GM12878 (cell line): Measurements from ENCODE around the gene ZC3H10. TPM values are rescaled to one million over a fixed set of nuclear protein-coding genes. Genes with fewer than 3 reads are reported as not detected.

Experiments used
- IRF4 ChIP-seq: IDR thresholded peaks from 2 replicates; pipeline ENCODE4 v1.6.1; 2011; ENCODE audit warnings: low read depth, low read length
- PAX8 ChIP-seq: fragments of 450-650 bp; IDR thresholded peaks from 2 replicates; pipeline ENCODE4 v1.6.1; 2017; ENCODE audit warnings: mild to moderate bottlenecking, moderate library complexity
- STAT1 ChIP-seq: fragments of 450-650 bp; conservative IDR thresholded peaks from 2 replicates; pipeline ENCODE4 v1.6.1; 2014; ENCODE audit warnings: antibody characterized with exemption, mild to moderate bottlenecking
- TAF1 ChIP-seq: IDR thresholded peaks from 2 replicates; pipeline ENCODE4 v1.6.1; 2011; ENCODE audit warnings: mild to moderate bottlenecking, low read depth, low read length, borderline replicate concordance
- ZNF384 ChIP-seq: IDR thresholded peaks from 2 replicates; pipeline ENCODE4 v1.6.1; 2012; ENCODE audit warnings: low read depth, mild to moderate bottlenecking, low read length, improper control_type of control experiment, borderline replicate concordance
- polyA plus RNA-seq, 11 experiments: library from polyadenylated mRNA; depleted of rRNA in 4 of 11; unstranded in 6 of 11; stranded (reverse) in 5 of 11; fragments of >200 nt; fragmentation: Nextera tagmentation in 4 of 11; fragmentation: Illumina TruSeq in 1 of 11; extraction: Ambion mirVana in 4 of 11; extraction: Trizol in 1 of 11; gene quantifications; 1 replicate in 1 of 11; 2 replicates in 10 of 11; pipeline versions ENCODE4 v1.2.1 to v1.2.3, GENCODE V29; 2011 to 2016; ENCODE audit warnings: inconsistent platforms in 2 of 11, missing spikeins in 2 of 11, low read depth in 1 of 11
- total RNA-seq, 4 experiments: library from RNA; depleted of rRNA in 3 of 4; stranded (reverse); fragments of >200 nt in 3 of 4; fragmentation: Illumina TruSeq in 1 of 4; extraction: Trizol in 1 of 4; gene quantifications; 2 replicates each; pipeline versions ENCODE4 v1.2.1 to v1.2.3, GENCODE V29; 2013 to 2021
- TF ChIP-seq, protein P1 (sequence below): fragments of 150-350 bp; IDR thresholded peaks from 2 replicates; pipeline ENCODE4 v1.6.1; 2016; ENCODE audit warnings: low read depth, low read length
- TF ChIP-seq, protein P2 (sequence below): fragments of 450-650 bp; formaldehyde crosslinking; IDR thresholded peaks from 2 replicates; pipeline ENCODE4 v1.5.0; 2022; ENCODE audit warnings: mild to moderate bottlenecking, missing genetic modification characterization
- TF ChIP-seq, protein P3 (sequence below): IDR thresholded peaks from 2 replicates; pipeline ENCODE4 v1.6.1; 2012; ENCODE audit warnings: mild to moderate bottlenecking, low read depth, low read length
- TF ChIP-seq, protein P4 (sequence below): fragments of 450-650 bp; formaldehyde crosslinking; IDR thresholded peaks from 2 replicates; pipeline ENCODE4 v1.4.0; 2022; ENCODE audit warnings: mild to moderate bottlenecking, moderate library complexity
- TF ChIP-seq, protein P5 (sequence below): fragments of 450-650 bp; IDR thresholded peaks from 2 replicates; pipeline ENCODE4 v1.6.1; 2017; ENCODE audit warnings: mild to moderate bottlenecking, low read depth, inconsistent platforms; ENCODE audit not compliant: poor library complexity, severe bottlenecking

Gene ZC3H10
- total and polyA plus RNA-seq, 10 of the 15 experiments (the other 5 are each of a cell fraction or from before 2014, with no cell fraction given): 0.56 to 6.4 (median 3.7) TPM

DNA sequence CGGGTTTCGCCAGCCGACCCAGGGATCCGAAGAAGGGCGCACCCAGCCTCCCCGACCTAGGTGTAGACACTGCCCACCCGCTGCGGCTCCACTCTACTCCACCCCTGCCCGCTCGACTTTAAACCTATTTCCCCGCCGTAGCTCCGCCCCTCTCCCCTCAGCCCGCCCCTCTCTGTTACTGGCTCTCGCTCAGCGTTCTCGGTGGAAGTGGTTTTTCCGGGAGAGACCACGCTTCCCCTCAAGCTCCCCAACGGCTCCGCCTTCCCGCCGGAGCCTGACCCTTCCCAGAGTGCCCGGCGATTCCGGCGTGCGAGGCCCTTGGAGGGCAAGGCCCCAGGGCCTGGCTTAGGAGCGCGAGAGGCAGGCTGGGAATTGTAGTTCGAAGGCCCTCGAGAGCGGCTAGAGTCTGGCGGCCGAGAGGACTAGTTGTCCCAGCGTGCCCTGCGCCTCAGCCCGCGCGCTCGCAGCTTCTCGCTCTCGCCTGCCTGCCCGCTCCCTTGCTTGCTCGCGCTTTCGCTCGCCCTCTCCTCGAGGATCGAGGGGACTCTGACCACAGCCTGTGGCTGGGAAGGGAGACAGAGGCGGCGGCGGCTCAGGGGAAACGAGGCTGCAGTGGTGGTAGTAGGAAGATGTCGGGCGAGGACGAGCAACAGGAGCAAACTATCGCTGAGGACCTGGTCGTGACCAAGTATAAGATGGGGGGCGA, 13.8 kb upstream of the ZC3H10 start, which contains the start of gene PA2G4 (continued):
- TF ChIP-seq, protein P1, sequence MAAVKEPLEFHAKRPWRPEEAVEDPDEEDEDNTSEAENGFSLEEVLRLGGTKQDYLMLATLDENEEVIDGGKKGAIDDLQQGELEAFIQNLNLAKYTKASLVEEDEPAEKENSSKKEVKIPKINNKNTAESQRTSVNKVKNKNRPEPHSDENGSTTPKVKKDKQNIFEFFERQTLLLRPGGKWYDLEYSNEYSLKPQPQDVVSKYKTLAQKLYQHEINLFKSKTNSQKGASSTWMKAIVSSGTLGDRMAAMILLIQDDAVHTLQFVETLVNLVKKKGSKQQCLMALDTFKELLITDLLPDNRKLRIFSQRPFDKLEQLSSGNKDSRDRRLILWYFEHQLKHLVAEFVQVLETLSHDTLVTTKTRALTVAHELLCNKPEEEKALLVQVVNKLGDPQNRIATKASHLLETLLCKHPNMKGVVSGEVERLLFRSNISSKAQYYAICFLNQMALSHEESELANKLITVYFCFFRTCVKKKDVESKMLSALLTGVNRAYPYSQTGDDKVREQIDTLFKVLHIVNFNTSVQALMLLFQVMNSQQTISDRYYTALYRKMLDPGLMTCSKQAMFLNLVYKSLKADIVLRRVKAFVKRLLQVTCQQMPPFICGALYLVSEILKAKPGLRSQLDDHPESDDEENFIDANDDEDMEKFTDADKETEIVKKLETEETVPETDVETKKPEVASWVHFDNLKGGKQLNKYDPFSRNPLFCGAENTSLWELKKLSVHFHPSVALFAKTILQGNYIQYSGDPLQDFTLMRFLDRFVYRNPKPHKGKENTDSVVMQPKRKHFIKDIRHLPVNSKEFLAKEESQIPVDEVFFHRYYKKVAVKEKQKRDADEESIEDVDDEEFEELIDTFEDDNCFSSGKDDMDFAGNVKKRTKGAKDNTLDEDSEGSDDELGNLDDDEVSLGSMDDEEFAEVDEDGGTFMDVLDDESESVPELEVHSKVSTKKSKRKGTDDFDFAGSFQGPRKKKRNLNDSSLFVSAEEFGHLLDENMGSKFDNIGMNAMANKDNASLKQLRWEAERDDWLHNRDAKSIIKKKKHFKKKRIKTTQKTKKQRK: no peak
- TF ChIP-seq TAF1: peak; percentile 60; the same call in 1 of the 2 replicates
- no peak for TF ChIP-seq PAX8
- 0 out of 2 replicates have a peak, but pooled peaks have one; percentile 2 for TF ChIP-seq IRF4
- TF ChIP-seq, protein P2, sequence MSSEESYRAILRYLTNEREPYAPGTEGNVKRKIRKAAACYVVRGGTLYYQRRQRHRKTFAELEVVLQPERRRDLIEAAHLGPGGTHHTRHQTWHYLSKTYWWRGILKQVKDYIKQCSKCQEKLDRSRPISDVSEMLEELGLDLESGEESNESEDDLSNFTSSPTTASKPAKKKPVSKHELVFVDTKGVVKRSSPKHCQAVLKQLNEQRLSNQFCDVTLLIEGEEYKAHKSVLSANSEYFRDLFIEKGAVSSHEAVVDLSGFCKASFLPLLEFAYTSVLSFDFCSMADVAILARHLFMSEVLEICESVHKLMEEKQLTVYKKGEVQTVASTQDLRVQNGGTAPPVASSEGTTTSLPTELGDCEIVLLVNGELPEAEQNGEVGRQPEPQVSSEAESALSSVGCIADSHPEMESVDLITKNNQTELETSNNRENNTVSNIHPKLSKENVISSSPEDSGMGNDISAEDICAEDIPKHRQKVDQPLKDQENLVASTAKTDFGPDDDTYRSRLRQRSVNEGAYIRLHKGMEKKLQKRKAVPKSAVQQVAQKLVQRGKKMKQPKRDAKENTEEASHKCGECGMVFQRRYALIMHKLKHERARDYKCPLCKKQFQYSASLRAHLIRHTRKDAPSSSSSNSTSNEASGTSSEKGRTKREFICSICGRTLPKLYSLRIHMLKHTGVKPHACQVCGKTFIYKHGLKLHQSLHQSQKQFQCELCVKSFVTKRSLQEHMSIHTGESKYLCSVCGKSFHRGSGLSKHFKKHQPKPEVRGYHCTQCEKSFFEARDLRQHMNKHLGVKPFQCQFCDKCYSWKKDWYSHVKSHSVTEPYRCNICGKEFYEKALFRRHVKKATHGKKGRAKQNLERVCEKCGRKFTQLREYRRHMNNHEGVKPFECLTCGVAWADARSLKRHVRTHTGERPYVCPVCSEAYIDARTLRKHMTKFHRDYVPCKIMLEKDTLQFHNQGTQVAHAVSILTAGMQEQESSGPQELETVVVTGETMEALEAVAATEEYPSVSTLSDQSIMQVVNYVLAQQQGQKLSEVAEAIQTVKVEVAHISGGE (CRISPR knock-in tag): no peak
- no peak for TF ChIP-seq ZNF384
- TF ChIP-seq, protein P3, sequence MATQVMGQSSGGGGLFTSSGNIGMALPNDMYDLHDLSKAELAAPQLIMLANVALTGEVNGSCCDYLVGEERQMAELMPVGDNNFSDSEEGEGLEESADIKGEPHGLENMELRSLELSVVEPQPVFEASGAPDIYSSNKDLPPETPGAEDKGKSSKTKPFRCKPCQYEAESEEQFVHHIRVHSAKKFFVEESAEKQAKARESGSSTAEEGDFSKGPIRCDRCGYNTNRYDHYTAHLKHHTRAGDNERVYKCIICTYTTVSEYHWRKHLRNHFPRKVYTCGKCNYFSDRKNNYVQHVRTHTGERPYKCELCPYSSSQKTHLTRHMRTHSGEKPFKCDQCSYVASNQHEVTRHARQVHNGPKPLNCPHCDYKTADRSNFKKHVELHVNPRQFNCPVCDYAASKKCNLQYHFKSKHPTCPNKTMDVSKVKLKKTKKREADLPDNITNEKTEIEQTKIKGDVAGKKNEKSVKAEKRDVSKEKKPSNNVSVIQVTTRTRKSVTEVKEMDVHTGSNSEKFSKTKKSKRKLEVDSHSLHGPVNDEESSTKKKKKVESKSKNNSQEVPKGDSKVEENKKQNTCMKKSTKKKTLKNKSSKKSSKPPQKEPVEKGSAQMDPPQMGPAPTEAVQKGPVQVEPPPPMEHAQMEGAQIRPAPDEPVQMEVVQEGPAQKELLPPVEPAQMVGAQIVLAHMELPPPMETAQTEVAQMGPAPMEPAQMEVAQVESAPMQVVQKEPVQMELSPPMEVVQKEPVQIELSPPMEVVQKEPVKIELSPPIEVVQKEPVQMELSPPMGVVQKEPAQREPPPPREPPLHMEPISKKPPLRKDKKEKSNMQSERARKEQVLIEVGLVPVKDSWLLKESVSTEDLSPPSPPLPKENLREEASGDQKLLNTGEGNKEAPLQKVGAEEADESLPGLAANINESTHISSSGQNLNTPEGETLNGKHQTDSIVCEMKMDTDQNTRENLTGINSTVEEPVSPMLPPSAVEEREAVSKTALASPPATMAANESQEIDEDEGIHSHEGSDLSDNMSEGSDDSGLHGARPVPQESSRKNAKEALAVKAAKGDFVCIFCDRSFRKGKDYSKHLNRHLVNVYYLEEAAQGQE: no peak
- TF ChIP-seq STAT1: 0 out of 2 replicates have a peak, but pooled peaks have one; percentile 20
- TF ChIP-seq, protein P4, sequence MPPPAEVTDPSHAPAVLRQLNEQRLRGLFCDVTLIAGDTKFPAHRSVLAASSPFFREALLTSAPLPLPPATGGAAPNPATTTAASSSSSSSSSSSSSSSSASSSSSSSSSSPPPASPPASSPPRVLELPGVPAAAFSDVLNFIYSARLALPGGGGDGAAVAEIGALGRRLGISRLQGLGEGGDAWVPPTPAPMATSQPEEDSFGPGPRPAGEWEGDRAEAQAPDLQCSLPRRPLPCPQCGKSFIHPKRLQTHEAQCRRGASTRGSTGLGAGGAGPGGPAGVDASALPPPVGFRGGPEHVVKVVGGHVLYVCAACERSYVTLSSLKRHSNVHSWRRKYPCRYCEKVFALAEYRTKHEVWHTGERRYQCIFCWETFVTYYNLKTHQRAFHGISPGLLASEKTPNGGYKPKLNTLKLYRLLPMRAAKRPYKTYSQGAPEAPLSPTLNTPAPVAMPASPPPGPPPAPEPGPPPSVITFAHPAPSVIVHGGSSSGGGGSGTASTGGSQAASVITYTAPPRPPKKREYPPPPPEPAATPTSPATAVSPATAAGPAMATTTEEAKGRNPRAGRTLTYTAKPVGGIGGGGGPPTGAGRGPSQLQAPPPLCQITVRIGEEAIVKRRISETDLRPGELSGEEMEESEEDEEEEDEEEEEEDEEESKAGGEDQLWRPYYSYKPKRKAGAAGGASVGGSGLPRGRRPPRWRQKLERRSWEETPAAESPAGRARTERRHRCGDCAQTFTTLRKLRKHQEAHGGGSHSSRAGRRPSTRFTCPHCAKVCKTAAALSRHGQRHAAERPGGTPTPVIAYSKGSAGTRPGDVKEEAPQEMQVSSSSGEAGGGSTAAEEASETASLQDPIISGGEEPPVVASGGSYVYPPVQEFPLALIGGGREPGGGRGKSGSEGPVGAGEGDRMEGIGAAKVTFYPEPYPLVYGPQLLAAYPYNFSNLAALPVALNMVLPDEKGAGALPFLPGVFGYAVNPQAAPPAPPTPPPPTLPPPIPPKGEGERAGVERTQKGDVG: no peak
- TF ChIP-seq, protein P5, sequence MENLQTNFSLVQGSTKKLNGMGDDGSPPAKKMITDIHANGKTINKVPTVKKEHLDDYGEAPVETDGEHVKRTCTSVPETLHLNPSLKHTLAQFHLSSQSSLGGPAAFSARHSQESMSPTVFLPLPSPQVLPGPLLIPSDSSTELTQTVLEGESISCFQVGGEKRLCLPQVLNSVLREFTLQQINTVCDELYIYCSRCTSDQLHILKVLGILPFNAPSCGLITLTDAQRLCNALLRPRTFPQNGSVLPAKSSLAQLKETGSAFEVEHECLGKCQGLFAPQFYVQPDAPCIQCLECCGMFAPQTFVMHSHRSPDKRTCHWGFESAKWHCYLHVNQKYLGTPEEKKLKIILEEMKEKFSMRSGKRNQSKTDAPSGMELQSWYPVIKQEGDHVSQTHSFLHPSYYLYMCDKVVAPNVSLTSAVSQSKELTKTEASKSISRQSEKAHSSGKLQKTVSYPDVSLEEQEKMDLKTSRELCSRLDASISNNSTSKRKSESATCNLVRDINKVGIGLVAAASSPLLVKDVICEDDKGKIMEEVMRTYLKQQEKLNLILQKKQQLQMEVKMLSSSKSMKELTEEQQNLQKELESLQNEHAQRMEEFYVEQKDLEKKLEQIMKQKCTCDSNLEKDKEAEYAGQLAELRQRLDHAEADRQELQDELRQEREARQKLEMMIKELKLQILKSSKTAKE: no peak
